SK-N-SH treated with all-trans-retinoic acid at 6 μM for 48 hours (cell line): ENCODE results near the gene NFIA.

ENCODE experiments used
- ARNTL ChIP-seq: fragments of 450-650 bp; formaldehyde crosslinking; IDR thresholded peaks from 2 replicates; pipeline ENCODE4 v1.5.0; 2020; ENCODE audit warnings: low read depth, mild to moderate bottlenecking, moderate library complexity, borderline replicate concordance
- CREB5 ChIP-seq: fragments of 250-450 bp; sonication (Bioruptor Pico); IDR thresholded peaks from 2 replicates; pipeline ENCODE4 v1.5.1; 2020; ENCODE audit warnings: low read depth, mild to moderate bottlenecking, moderate library complexity
- CSDC2 ChIP-seq: fragments of 250-450 bp; sonication (Bioruptor Pico); IDR thresholded peaks from 2 replicates; pipeline ENCODE4 v1.5.0; 2020; ENCODE audit warnings: mild to moderate bottlenecking, moderate library complexity
- ESRRG ChIP-seq: fragments of 250-450 bp; sonication (Bioruptor Pico); IDR thresholded peaks from 2 replicates; pipeline ENCODE4 v1.6.1; 2021; ENCODE audit warnings: mild to moderate bottlenecking
- GLIS3 ChIP-seq: fragments of 250-450 bp; sonication (Bioruptor Pico); IDR thresholded peaks from 2 replicates; pipeline ENCODE4 v1.5.0; 2020; ENCODE audit warnings: mild to moderate bottlenecking, moderate library complexity
- OSR1 ChIP-seq: fragments of 250-450 bp; sonication (Bioruptor Pico); IDR thresholded peaks from 2 replicates; pipeline ENCODE4 v1.8.0; 2022; ENCODE audit warnings: moderate library complexity, mild to moderate bottlenecking, inconsistent platforms
- PATZ1 ChIP-seq: fragments of 250-450 bp; sonication (Bioruptor Pico); IDR thresholded peaks from 2 replicates; pipeline ENCODE4 v1.8.0; 2020; ENCODE audit warnings: mild to moderate bottlenecking, moderate library complexity, borderline replicate concordance
- RARB ChIP-seq: fragments of 250-450 bp; sonication (Bioruptor Pico); IDR thresholded peaks from 2 replicates; pipeline ENCODE4 v1.8.0; 2021; ENCODE audit warnings: mild to moderate bottlenecking, moderate library complexity
- TCF4 ChIP-seq: fragments of 250-450 bp; sonication (Bioruptor Pico); IDR thresholded peaks from 2 replicates; pipeline ENCODE4 v1.8.0; 2021; ENCODE audit warnings: mild to moderate bottlenecking, moderate library complexity, borderline replicate concordance
- ZC3H10 ChIP-seq: fragments of 250-450 bp; sonication (Bioruptor Pico); IDR thresholded peaks from 2 replicates; pipeline ENCODE4 v1.5.1; 2021; ENCODE audit warnings: mild to moderate bottlenecking, moderate library complexity
- ZFP3 ChIP-seq: fragments of 250-450 bp; sonication (Bioruptor Pico); IDR thresholded peaks from 2 replicates; pipeline ENCODE4 v1.5.0; 2020; ENCODE audit warnings: mild to moderate bottlenecking, moderate library complexity
- ZFP30 ChIP-seq: fragments of 450-650 bp; formaldehyde crosslinking; IDR thresholded peaks from 2 replicates; pipeline ENCODE4 v1.5.0; 2022; ENCODE audit warnings: mild to moderate bottlenecking, moderate library complexity
- ZNF565 ChIP-seq: fragments of 450-650 bp; formaldehyde crosslinking; conservative IDR thresholded peaks from 2 replicates; pipeline ENCODE4 v1.5.0; 2020; ENCODE audit warnings: low read depth, mild to moderate bottlenecking, moderate library complexity
- ZNF8 ChIP-seq: fragments of 450-650 bp; formaldehyde crosslinking; IDR thresholded peaks from 2 replicates; pipeline ENCODE4 v1.5.0; 2020; ENCODE audit warnings: mild to moderate bottlenecking, moderate library complexity

- TF ChIP-seq PATZ1 (no peak), OSR1 (CRISPR knock-in tag) (no peak), ZFP3 (CRISPR knock-in tag) (no peak), CSDC2 (CRISPR knock-in tag) (no peak), ZNF565 (CRISPR knock-in tag) (no peak), RARB (CRISPR knock-in tag) (no peak), GLIS3 (no peak), ZFP30 (CRISPR knock-in tag) (no peak), ARNTL (CRISPR knock-in tag) (no peak), TCF4 (CRISPR knock-in tag) (no peak), ZC3H10 (no peak), ESRRG (no peak), CREB5 (CRISPR knock-in tag) (no peak), ZNF8 (CRISPR knock-in tag) (no peak)
Observed at GRCh38 chr1:61054601-61054993, 27.8 kb upstream of the NFIA start.
